ENCODE results near the gene MXRA7. TPM values are rescaled to one million over a fixed set of nuclear protein-coding genes. Genes with fewer than 3 reads are reported as not detected.

MXRA7 gene
- polyA plus RNA-seq, 1 of the 3 experiments (the other 2 are of a cell fraction) = 154 TPM

DNA sequence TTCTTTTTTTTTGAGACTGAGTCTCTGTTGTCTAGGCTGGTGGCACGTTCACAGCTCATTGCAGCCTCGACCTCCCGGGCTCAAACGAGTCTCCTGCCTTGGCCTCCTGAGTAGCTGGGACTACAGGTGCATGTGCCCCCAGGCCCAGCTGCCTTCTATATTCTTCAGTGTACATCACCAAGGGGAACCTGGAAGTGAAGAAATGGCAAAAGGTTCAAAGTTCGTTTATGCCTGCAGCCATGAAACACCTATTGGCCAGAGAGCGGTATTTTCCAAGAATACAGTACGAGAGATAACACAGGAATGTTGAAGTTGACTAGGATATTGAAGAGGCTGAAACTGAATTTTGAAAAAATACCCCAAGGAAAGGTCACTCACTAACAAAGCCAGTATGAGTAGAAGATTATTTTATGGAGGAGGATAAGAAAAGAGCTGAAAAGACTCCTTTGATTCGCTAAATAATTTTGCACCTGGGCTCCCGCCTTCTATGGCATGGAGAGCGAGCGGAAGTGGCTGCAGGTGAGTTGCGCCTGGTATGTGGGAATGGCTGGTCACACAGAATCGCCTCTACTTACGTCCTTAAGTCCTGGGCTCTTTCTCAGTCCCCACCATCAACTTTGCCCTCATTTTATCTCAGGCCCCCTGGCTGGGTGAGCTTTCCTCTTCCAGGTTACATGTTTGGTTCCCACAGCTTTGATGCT, 77.0 kb downstream of the MXRA7 start (continued):
- TF ChIP-seq, protein P1, sequence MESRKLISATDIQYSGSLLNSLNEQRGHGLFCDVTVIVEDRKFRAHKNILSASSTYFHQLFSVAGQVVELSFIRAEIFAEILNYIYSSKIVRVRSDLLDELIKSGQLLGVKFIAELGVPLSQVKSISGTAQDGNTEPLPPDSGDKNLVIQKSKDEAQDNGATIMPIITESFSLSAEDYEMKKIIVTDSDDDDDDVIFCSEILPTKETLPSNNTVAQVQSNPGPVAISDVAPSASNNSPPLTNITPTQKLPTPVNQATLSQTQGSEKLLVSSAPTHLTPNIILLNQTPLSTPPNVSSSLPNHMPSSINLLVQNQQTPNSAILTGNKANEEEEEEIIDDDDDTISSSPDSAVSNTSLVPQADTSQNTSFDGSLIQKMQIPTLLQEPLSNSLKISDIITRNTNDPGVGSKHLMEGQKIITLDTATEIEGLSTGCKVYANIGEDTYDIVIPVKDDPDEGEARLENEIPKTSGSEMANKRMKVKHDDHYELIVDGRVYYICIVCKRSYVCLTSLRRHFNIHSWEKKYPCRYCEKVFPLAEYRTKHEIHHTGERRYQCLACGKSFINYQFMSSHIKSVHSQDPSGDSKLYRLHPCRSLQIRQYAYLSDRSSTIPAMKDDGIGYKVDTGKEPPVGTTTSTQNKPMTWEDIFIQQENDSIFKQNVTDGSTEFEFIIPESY (IDR thresholded peaks at IDR 0.05; ENCODE audit: borderline replicate concordance, low read depth) = no peak

DNA sequence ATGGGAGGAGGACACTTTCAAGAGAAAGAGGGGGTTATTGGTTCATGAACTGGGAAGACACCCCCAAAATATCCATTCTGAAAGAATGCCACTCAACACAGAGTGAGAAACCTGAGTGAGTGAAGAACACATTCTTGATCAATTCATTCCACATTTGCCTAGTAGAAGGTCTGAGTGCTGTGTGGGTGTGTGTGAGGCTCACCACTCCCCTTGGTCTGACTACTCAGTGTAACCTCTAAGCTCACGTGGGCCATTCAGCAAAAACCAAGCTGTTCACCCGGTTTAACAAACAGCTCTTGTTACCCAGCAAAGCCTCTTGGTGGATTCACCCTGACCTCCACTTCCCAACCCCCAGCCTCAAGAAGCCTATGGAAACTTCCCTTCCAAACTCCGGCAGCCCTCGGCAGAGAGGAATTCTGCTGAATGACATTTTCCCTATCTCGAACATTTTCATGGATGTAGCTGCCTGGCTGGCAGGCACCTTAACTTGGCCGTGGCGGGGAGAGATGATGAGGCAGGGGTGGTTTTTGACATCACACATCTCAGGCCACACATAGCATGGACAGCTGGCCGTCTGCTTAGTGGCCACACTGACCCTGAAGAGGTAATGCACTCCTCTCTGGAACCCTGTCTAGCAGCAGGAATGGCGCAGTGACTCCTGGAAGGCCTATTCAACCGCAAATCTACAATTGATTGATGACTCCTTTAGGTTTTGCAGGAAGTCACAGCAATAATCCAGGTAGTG, 78.8 kb downstream of the MXRA7 start:
- no peaks in the 10 kb centered on the region for H3K27me3 ChIP-seq (ENCODE audit: insufficient read depth)
- H3K36me3 ChIP-seq (replicated peaks in 1 of 2; ENCODE audit: control insufficient read depth in 1 of 2, insufficient read depth in 2 of 2, low read length in 1 of 2) = no peaks in the 10 kb centered on the region
- H3K9ac ChIP-seq = no peak overlapping the region
- TF ChIP-seq POLR2AphosphoS5 (IDR thresholded peaks at IDR 0.05; ENCODE audit: low read depth, low read length) (no peak), ELF1 (IDR thresholded peaks at IDR 0.05) (no peak), TCF12 (IDR thresholded peaks at IDR 0.05) (no peak)
- no peaks in the 10 kb centered on the region for H3K9me3 ChIP-seq
- H3K4me2 ChIP-seq = no peak overlapping the region
- H3K27ac ChIP-seq (ENCODE audit: low read depth in 2 of 2, low read length in 1 of 2) = no peak overlapping the region
- no peaks in the 10 kb centered on the region for H3K9me2 ChIP-seq
- H2AFZ ChIP-seq (ENCODE audit: low read depth) = no peak overlapping the region
- no peaks in the 10 kb centered on the region for H3K79me2 ChIP-seq (ENCODE audit: insufficient read depth)
- H3F3A ChIP-seq (replicated peaks; ENCODE audit: insufficient read depth) = peaks cover 17% of the 10 kb centered on the region
- peaks cover 10 to 14% of the 10 kb centered on the region in 2 experiments for H3K4me1 ChIP-seq (ENCODE audit: control insufficient read depth in 1 of 2, insufficient read depth in 2 of 2, low read depth in 1 of 2, low read length in 1 of 2)
- no peak for DNase-seq
- H3K4me3 ChIP-seq (ENCODE audit: low read depth in 2 of 2, low read length in 1 of 2) = no peak overlapping the region
- POLR2A ChIA-PET = no interaction called here
- 89% methylated on average over 10 of the region's 10 CpGs for WGBS (ENCODE audit: low lambda C conversion rate)
- no peaks in the 10 kb centered on the region for H4K20me1 ChIP-seq (ENCODE audit: insufficient read depth)
- CTCF ChIA-PET = interaction anchor here (0.6 to 5.5 kb wide), 7 partner anchors 8 to 126 kb away, joined by 3 to 55 read pairs (median 4); no protein-coding TSS in a partner anchor

DNA sequence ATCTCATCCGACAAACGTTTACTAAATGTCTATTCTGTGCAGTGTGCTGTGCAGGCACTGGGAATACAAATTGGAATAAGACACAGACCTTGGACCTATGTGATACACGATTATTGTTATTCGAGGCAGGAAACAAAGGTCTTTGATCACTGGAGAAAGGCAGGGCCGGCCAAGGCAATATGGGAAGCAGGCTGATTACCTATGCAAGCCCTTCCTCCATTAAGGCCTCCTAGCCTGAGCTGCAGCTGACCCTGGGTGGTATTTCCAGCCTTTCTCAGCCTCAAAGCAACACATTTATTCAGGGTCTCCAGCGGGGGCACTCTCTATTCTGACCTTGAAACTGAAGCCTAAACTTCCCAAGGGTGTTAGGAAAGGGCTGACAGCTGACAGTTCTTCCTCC, 80.6 kb downstream of the MXRA7 start:
- H3K9me2 ChIP-seq = no peaks in the 10 kb centered on the region
- WGBS (ENCODE audit: low lambda C conversion rate) = 84% methylated on average over 6 of the region's 6 CpGs
- POLR2A ChIA-PET = no interaction called here

More for the DNA sequence above, 80.6 kb downstream of the MXRA7 start:
- no peak overlapping the region for H3K9ac ChIP-seq
- CTCF ChIA-PET = interaction anchor here (1.0 to 1.3 kb wide), 4 partner anchors 52 to 87 kb away, joined by 3 to 4 read pairs (median 3); no protein-coding TSS in a partner anchor
- no peak overlapping the region for H3K27ac ChIP-seq (ENCODE audit: low read depth in 2 of 2, low read length in 1 of 2)
- H4K20me1 ChIP-seq (ENCODE audit: insufficient read depth) = no peaks in the 10 kb centered on the region
- no peak overlapping the region for H3K4me3 ChIP-seq (ENCODE audit: low read depth in 2 of 2, low read length in 1 of 2)
- peaks cover 6% of the 10 kb centered on the region for H3F3A ChIP-seq (replicated peaks; ENCODE audit: insufficient read depth)
- no peak overlapping the region for H3K4me2 ChIP-seq
- H3K79me2 ChIP-seq (ENCODE audit: insufficient read depth) = no peaks in the 10 kb centered on the region
- H2AFZ ChIP-seq (ENCODE audit: low read depth) = no peak overlapping the region
- no peak for TF ChIP-seq NRF1 (IDR thresholded peaks at IDR 0.05; ENCODE audit: low read depth, low read length)
- TF ChIP-seq, protein P2, sequence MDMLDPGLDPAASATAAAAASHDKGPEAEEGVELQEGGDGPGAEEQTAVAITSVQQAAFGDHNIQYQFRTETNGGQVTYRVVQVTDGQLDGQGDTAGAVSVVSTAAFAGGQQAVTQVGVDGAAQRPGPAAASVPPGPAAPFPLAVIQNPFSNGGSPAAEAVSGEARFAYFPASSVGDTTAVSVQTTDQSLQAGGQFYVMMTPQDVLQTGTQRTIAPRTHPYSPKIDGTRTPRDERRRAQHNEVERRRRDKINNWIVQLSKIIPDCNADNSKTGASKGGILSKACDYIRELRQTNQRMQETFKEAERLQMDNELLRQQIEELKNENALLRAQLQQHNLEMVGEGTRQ (IDR thresholded peaks at IDR 0.05; ENCODE audit: borderline replicate concordance, low read depth, low read length) = no peak
- no peak for TF ChIP-seq RXRA (IDR thresholded peaks at IDR 0.05; ENCODE audit: borderline replicate concordance, low read depth)
- no peak for TF ChIP-seq TEAD4 (IDR thresholded peaks at IDR 0.05; ENCODE audit: borderline replicate concordance, insufficient read depth)
- no peak for TF ChIP-seq EP300 (IDR thresholded peaks at IDR 0.05; ENCODE audit: borderline replicate concordance in 1 of 2, low read depth in 1 of 2, low read length in 1 of 2)
- TF ChIP-seq, protein P3, sequence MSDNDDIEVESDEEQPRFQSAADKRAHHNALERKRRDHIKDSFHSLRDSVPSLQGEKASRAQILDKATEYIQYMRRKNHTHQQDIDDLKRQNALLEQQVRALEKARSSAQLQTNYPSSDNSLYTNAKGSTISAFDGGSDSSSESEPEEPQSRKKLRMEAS (IDR thresholded peaks at IDR 0.05; ENCODE audit: low read depth) = no peak
- no peak for TF ChIP-seq NFIC (IDR thresholded peaks at IDR 0.05; ENCODE audit: borderline replicate concordance)
- TF ChIP-seq GABPA (IDR thresholded peaks at IDR 0.05; ENCODE audit: low read depth) = no peak
- no peak for TF ChIP-seq SIN3A (IDR thresholded peaks at IDR 0.05; ENCODE audit: borderline replicate concordance, low read depth, low read length)
- no peak for TF ChIP-seq FOXM1 (IDR thresholded peaks at IDR 0.05; ENCODE audit: low read depth)
- H3K27me3 ChIP-seq (ENCODE audit: insufficient read depth) = peaks cover 15% of the 10 kb centered on the region; the same call in 1 of the 2 replicates
- H3K4me1 ChIP-seq (ENCODE audit: control insufficient read depth in 1 of 2, insufficient read depth in 2 of 2, low read depth in 1 of 2, low read length in 1 of 2) = peaks cover under 1 to 6% of the 10 kb centered on the region in 2 experiments; a peak in 3 of 4 replicates
- H3K36me3 ChIP-seq (replicated peaks in 1 of 2; ENCODE audit: control insufficient read depth in 1 of 2, insufficient read depth in 2 of 2, low read length in 1 of 2) = no peaks in the 10 kb centered on the region
- no peak for DNase-seq
- no peaks in the 10 kb centered on the region for H3K9me3 ChIP-seq

All from SK-N-SH (cell line).